ENCODE results near the gene FAM240A. TPM values are rescaled to one million over a fixed set of nuclear protein-coding genes. Genes with fewer than 3 reads are reported as not detected.
"Not testable (repeated sequence)": the region's sequence is repeated elsewhere in the genome, so short reads cannot be mapped to it uniquely, and the experiment has no call there.

Gene FAM240A
- total RNA-seq, 1 experiment from 2014 or later = not detected

DNA sequence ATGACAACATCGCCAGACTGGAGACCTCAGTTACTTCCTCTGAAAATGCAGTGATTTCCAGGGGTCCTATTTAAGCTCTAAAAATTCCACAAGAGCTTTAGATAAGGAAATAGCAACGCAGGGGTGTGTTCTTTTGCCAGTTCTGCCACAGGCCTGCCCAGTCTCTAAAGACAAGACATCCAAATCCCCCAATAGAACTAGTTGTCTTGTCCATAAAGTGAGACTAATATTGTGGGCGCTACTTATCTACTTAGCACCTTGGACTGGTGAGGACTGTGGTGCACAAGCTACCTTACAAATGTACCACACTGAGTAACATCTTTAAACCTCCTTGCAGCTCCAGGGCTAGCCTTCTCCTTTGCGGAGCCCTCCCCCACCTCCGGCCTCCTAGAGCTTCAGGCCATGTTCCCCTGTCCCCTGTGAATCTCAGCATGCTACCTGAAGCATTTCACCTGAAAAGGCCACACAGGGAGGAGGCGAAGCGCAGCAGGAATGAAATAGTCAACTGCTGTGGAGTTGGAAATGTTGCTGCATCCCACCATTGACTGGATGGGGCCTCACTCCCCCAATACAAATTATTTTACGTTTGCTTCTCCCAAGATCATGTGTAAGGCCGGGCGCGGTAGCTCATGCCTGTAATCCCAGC lies 36.6 kb upstream of the FAM240A start:
- no peak overlapping the region for H3K4me3 Mint-ChIP-seq (ENCODE audit: unreplicated experiment)
- Histone ChIP-seq H3K9me3 (no peaks in the 10 kb centered on the region), H3K4me3 (ENCODE audit: low read depth, low read length) (no peak overlapping the region), H3K27me3 (replicated peaks; ENCODE audit: control insufficient read depth, insufficient read depth, low read length) (no peaks in the 10 kb centered on the region), H3K36me3 (ENCODE audit: control insufficient read depth, insufficient read depth, low read length) (no peaks in the 10 kb centered on the region), H3K4me1 (peaks cover 25% of the 10 kb centered on the region)
- H3K9me3 Mint-ChIP-seq (ENCODE audit: unreplicated experiment) = no peaks in the 10 kb centered on the region
- no peaks in the 10 kb centered on the region for H3K36me3 Mint-ChIP-seq (ENCODE audit: insufficient read depth, unreplicated experiment)
- H3K4me1 Mint-ChIP-seq (ENCODE audit: low read depth, unreplicated experiment) = no peaks in the 10 kb centered on the region
- TF ChIP-seq CTCF (IDR thresholded peaks at IDR 0.05; ENCODE audit: insufficient read depth in 1 of 2, low read depth in 1 of 2, low read length in 1 of 2, severe bottlenecking in 1 of 2, unreplicated experiment in 1 of 2) = no peak
- no peak for DNase-seq
- intact Hi-C loops (cut with micrococcal nuclease; ENCODE audit: unreplicated experiment) = no loop called here
- peak overlapping the region; percentile 66 for H3K27ac Mint-ChIP-seq (ENCODE audit: unreplicated experiment)
- no TSS peak for BruUV-seq (replicated peaks)
- POLR2A ChIA-PET = no interaction called here
- no peaks in the 10 kb centered on the region for H3K27me3 Mint-ChIP-seq (ENCODE audit: insufficient read depth, unreplicated experiment)
- CTCF ChIA-PET = interaction anchor here (1.5 to 2.6 kb wide), 2 partner anchors 17 to 18 kb away, joined by 4 to 14 read pairs; no protein-coding TSS in a partner anchor

- no peak overlapping the region for H3K27ac Mint-ChIP-seq (ENCODE audit: unreplicated experiment)
Observed at GRCh38 chr3:46576386-46576785, 35.9 kb upstream of the FAM240A start.

DNA sequence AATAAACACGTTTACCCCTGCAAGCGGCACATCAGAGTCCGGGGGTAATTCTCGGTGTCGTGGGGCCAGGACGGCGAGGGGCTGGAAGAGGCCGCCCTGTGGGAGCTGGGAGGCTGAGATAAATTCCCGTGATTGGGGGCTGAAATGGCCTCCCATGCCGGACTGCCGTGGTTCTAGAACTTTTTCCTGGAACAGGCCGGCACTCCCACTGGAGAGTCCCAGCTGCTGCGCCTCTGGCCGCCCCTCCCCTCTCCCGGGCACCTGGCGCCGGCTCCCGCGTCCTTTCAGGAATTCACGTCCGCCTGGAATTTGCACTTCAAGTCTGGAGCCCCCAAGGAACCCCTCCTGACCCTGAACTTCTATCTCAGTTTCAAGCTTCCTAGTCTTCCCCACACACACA lies 35.4 kb upstream of the FAM240A start:
- H3K4me3 ChIP-seq (ENCODE audit: low read depth, low read length) = no peak overlapping the region
- H3K27me3 ChIP-seq (replicated peaks; ENCODE audit: control insufficient read depth, insufficient read depth, low read length) = no peaks in the 10 kb centered on the region
- Mint-ChIP-seq H3K4me1 (ENCODE audit: low read depth, unreplicated experiment) (no peaks in the 10 kb centered on the region), H3K27ac (ENCODE audit: unreplicated experiment) (no peak overlapping the region), H3K4me3 (ENCODE audit: unreplicated experiment) (no peak overlapping the region), H3K9me3 (ENCODE audit: unreplicated experiment) (no peaks in the 10 kb centered on the region), H3K36me3 (ENCODE audit: insufficient read depth, unreplicated experiment) (no peaks in the 10 kb centered on the region), H3K27me3 (ENCODE audit: insufficient read depth, unreplicated experiment) (no peaks in the 10 kb centered on the region)
- peaks cover 25% of the 10 kb centered on the region for H3K4me1 ChIP-seq
- BruUV-seq (replicated peaks) = no TSS peak
- no peaks in the 10 kb centered on the region for H3K9me3 ChIP-seq
- ChIA-PET CTCF (no interaction called here), POLR2A (no interaction called here)
- intact Hi-C loops (cut with micrococcal nuclease; ENCODE audit: unreplicated experiment) = no loop called here
- no peaks in the 10 kb centered on the region for H3K36me3 ChIP-seq (ENCODE audit: control insufficient read depth, insufficient read depth, low read length)
- DNase-seq = no peak
- no peak for TF ChIP-seq CTCF (IDR thresholded peaks at IDR 0.05; ENCODE audit: insufficient read depth in 1 of 2, low read depth in 1 of 2, low read length in 1 of 2, severe bottlenecking in 1 of 2, unreplicated experiment in 1 of 2)

More at GRCh38 chr3:46576386-46576785, 35.9 kb upstream of the FAM240A start:
- ChIA-PET CTCF (interaction anchor here (2.6 kb wide), 1 partner anchor 18 kb away, joined by 14 read pairs; no protein-coding TSS in a partner anchor), POLR2A (no interaction called here)
- no peaks in the 10 kb centered on the region for H3K27me3 Mint-ChIP-seq (ENCODE audit: insufficient read depth, unreplicated experiment)
- TF ChIP-seq CTCF (IDR thresholded peaks at IDR 0.05; ENCODE audit: insufficient read depth in 1 of 2, low read depth in 1 of 2, low read length in 1 of 2, severe bottlenecking in 1 of 2, unreplicated experiment in 1 of 2) = no peak
- H3K4me3 Mint-ChIP-seq (ENCODE audit: unreplicated experiment) = no peak overlapping the region
- no peaks in the 10 kb centered on the region for H3K4me1 Mint-ChIP-seq (ENCODE audit: low read depth, unreplicated experiment)
- no TSS peak for BruUV-seq (replicated peaks)
- Histone ChIP-seq H3K4me3 (ENCODE audit: low read depth, low read length) (no peak overlapping the region), H3K27me3 (replicated peaks; ENCODE audit: control insufficient read depth, insufficient read depth, low read length) (no peaks in the 10 kb centered on the region), H3K36me3 (ENCODE audit: control insufficient read depth, insufficient read depth, low read length) (no peaks in the 10 kb centered on the region), H3K4me1 (peaks cover 25% of the 10 kb centered on the region), H3K9me3 (no peaks in the 10 kb centered on the region)
- no peaks in the 10 kb centered on the region for H3K9me3 Mint-ChIP-seq (ENCODE audit: unreplicated experiment)
- intact Hi-C loops (cut with micrococcal nuclease; ENCODE audit: unreplicated experiment) = no loop called here
- H3K36me3 Mint-ChIP-seq (ENCODE audit: insufficient read depth, unreplicated experiment) = no peaks in the 10 kb centered on the region
- no peak for DNase-seq

GRCh38 chr3:46577580-46578249 lies 34.6 kb upstream of the FAM240A start:
- H3K9me3 ChIP-seq; H3K4me3 ChIP-seq (ENCODE audit: low read depth, low read length); H3K4me3 Mint-ChIP-seq (ENCODE audit: unreplicated experiment); H3K4me1 Mint-ChIP-seq (ENCODE audit: low read depth, unreplicated experiment); H3K36me3 ChIP-seq (ENCODE audit: control insufficient read depth, insufficient read depth, low read length); H3K9me3 Mint-ChIP-seq (ENCODE audit: unreplicated experiment); H3K27me3 Mint-ChIP-seq (ENCODE audit: insufficient read depth, unreplicated experiment); CTCF ChIA-PET; H3K27ac Mint-ChIP-seq (ENCODE audit: unreplicated experiment); intact Hi-C loops (cut with micrococcal nuclease; ENCODE audit: unreplicated experiment); BruUV-seq (replicated peaks); H3K27me3 ChIP-seq (replicated peaks; ENCODE audit: control insufficient read depth, insufficient read depth, low read length); DNase-seq; H3K36me3 Mint-ChIP-seq (ENCODE audit: insufficient read depth, unreplicated experiment); POLR2A ChIA-PET: not testable (repeated sequence)
- H3K4me1 ChIP-seq = peaks cover 25% of the 10 kb centered on the region
